K562 (cell line): ENCODE results near the gene PTAR1. TPM values are rescaled to one million over a fixed set of nuclear protein-coding genes. Genes with fewer than 3 reads are reported as not detected.

ENCODE experiments used
- ATAC-seq: fragments of 200-7000 bp; cut with Tn5 transposase; 3 replicates; pipeline ENCODE4 v1.9.1; 2020; ENCODE audit warnings: moderate library complexity
- BruUV-seq: library from RNA; stranded (reverse); fragments of 400-500 nt; replicated peaks from 2 replicates; lab custom pipeline; 2021; lab: Mats Ljungman, UMichigan
- CTCF ChIA-PET: fragments of 300-600 bp; formaldehyde crosslinking; extraction: SDS; loops from one replicate; lab custom pipeline; 2021; ENCODE audit warnings: low intra/inter-chr PET ratio; lab: Yijun Ruan, JAX
- POLR2A ChIA-PET: fragments of 300-600, 350-650 bp; sonication (Branson Sonifier 250); formaldehyde crosslinking; extraction: SDS; loops from one replicate; lab custom pipeline; 2021; ENCODE audit warnings: antibody characterized with exemption, inconsistent platforms; lab: Yijun Ruan, JAX
- DNase-seq, 4 experiments: peaks; one replicate each; pipeline versions ENCODE4 v3.0.0 to v3.0.0-alpha.2; 2011 to 2018; ENCODE audit warnings: low spot score in 3 of 4, mixed read lengths in 3 of 4; ENCODE audit errors: extremely low read depth in 1 of 4
- FAIRE-seq: peaks from 2 replicates; lab custom pipeline; 2011; peaks lifted over from hg19 to GRCh38; lab: Jason Lieb, UNC
- H2AFZ ChIP-seq: 2 replicates; pipeline ENCODE4 v1.6.0; 2011; ENCODE audit warnings: low read depth, low read length, control low read depth, inconsistent platforms
- H3K27ac ChIP-seq: fragments of 200-600 bp; 3 replicates; pipeline ENCODE4 v1.8.0; 2011; ENCODE audit warnings: low read depth, mild to moderate bottlenecking, control low read depth, inconsistent platforms, low read length, moderate library complexity, mixed read lengths; ENCODE audit errors: extremely low read depth
- H3K27me3 ChIP-seq, 2 experiments: fragments of 300-600 bp in 1 of 2; 2 replicates in 1 of 2; 3 replicates in 1 of 2; pipeline versions ENCODE4 v1.6.0 to v1.8.0; 2011; ENCODE audit warnings: inconsistent platforms in 2 of 2, low read length in 2 of 2, mild to moderate bottlenecking in 1 of 2, mixed read lengths in 1 of 2, moderate library complexity in 1 of 2; ENCODE audit not compliant: control insufficient read depth in 2 of 2, insufficient read depth in 2 of 2
- H3K36me3 ChIP-seq: fragments of 300-600 bp; 3 replicates; pipeline ENCODE4 v1.8.0; 2011; ENCODE audit warnings: mild to moderate bottlenecking, low read length, inconsistent platforms; ENCODE audit not compliant: control insufficient read depth, insufficient read depth
- H3K4me1 ChIP-seq, 2 experiments: fragments of 200-600 bp in 1 of 2; replicated peaks in 1 of 2; 2 replicates in 1 of 2; 3 replicates in 1 of 2; pipeline versions ENCODE4 v1.5.1 to v1.8.0; 2011; ENCODE audit warnings: inconsistent platforms in 2 of 2, low read length in 2 of 2, mild to moderate bottlenecking in 1 of 2, mixed read lengths in 1 of 2, moderate library complexity in 1 of 2; ENCODE audit not compliant: control insufficient read depth in 2 of 2, insufficient read depth in 2 of 2
- H3K4me2 ChIP-seq: 2 replicates; pipeline ENCODE4 v1.6.1; 2011; ENCODE audit warnings: low read length, control low read depth, inconsistent platforms, mixed read lengths; ENCODE audit not compliant: insufficient read depth
- H3K4me3 ChIP-seq: fragments of 200-600 bp; sonication (generic), shearing (Covaris generic); 2 replicates; pipeline ENCODE4 v1.5.1; 2016; ENCODE audit warnings: control low read depth, inconsistent platforms
- H3K79me2 ChIP-seq: fragments of 200-600 bp; 3 replicates; pipeline ENCODE4 v1.8.0; 2011; ENCODE audit warnings: low read length, inconsistent platforms; ENCODE audit not compliant: control insufficient read depth, insufficient read depth
- H3K9ac ChIP-seq, 2 experiments: 2 replicates each; pipeline versions ENCODE4 v1.6.0 to v1.6.1; 2011; ENCODE audit warnings: low read depth in 2 of 2, low read length in 2 of 2, control low read depth in 1 of 2, inconsistent platforms in 1 of 2, mild to moderate bottlenecking in 1 of 2, mixed read lengths in 1 of 2; ENCODE audit not compliant: insufficient read depth in 1 of 2
- H3K9me1 ChIP-seq: one replicate; pipeline ENCODE4 v1.6.0; 2011; ENCODE audit warnings: inconsistent platforms, mild to moderate bottlenecking, low read length, moderate library complexity; ENCODE audit not compliant: control insufficient read depth, insufficient read depth
- H3K9me3 ChIP-seq: replicated peaks from 2 replicates; pipeline ENCODE4 v1.5.1; 2011; ENCODE audit warnings: low read depth, low read length, inconsistent platforms; ENCODE audit not compliant: control insufficient read depth, insufficient read depth
- H4K20me1 ChIP-seq: replicated peaks from 2 replicates; pipeline ENCODE4 v1.6.1; 2011; ENCODE audit warnings: low read length, inconsistent platforms, mixed read lengths; ENCODE audit not compliant: control insufficient read depth, insufficient read depth
- ATF2 ChIP-seq: sonication (generic); formaldehyde crosslinking; IDR thresholded peaks from 2 replicates; pipeline ENCODE4 v1.8.1; 2022; ENCODE audit warnings: missing genetic modification reagents
- ATF4 ChIP-seq: fragments of 450-650 bp; formaldehyde crosslinking; IDR thresholded peaks from 2 replicates; pipeline ENCODE4 v1.4.0; 2022; ENCODE audit warnings: mild to moderate bottlenecking, moderate library complexity
- BRF2 ChIP-seq: IDR thresholded peaks from 3 replicates; pipeline ENCODE4 v1.6.1; 2011; ENCODE audit warnings: borderline replicate concordance, mild to moderate bottlenecking; ENCODE audit not compliant: insufficient read length, insufficient read depth
- CHD1 ChIP-seq: fragments of 200-600 bp; sonication (generic); IDR thresholded peaks from one replicate; pipeline ENCODE4 v1.6.1; 2012; ENCODE audit warnings: mild to moderate bottlenecking, moderate library complexity, low read length, inconsistent platforms
- CXXC5 ChIP-seq: fragments of 250-450 bp; sonication (Bioruptor Pico); IDR thresholded peaks from 2 replicates; pipeline ENCODE4 v1.8.0; 2022; ENCODE audit warnings: inconsistent platforms, mild to moderate bottlenecking, moderate library complexity
- HBP1 ChIP-seq: fragments of 450-650 bp; formaldehyde crosslinking; IDR thresholded peaks from 2 replicates; pipeline ENCODE4 v1.4.0; 2022; ENCODE audit warnings: missing genetic modification characterization
- HNRNPH1 ChIP-seq: fragments of 200-400 bp; formaldehyde crosslinking; optimal IDR thresholded peaks from 2 replicates; pipeline ENCODE3; 2017; ENCODE audit warnings: low read depth, mild to moderate bottlenecking, low read length, moderate library complexity
- HNRNPK ChIP-seq: fragments of 200-400 bp; formaldehyde crosslinking; IDR thresholded peaks from one replicate; pipeline ENCODE4 v1.6.1; 2018; ENCODE audit warnings: mild to moderate bottlenecking, low read depth, low read length; ENCODE audit not compliant: poor library complexity, severe bottlenecking
- KAT8 ChIP-seq: fragments of 450-650 bp; IDR thresholded peaks from 2 replicates; pipeline ENCODE4 v1.6.1; 2016; ENCODE audit warnings: low read depth, mild to moderate bottlenecking
- MEF2D ChIP-seq: conservative IDR thresholded peaks from 2 replicates; pipeline ENCODE4 v1.6.1; 2016; ENCODE audit warnings: low read depth, missing genetic modification characterization, missing compliant biosample characterization
- NFRKB ChIP-seq: fragments of 450-650 bp; IDR thresholded peaks from 2 replicates; pipeline ENCODE4 v1.6.1; 2016; ENCODE audit warnings: low read depth
- POLR2AphosphoS2 ChIP-seq: IDR thresholded peaks from 2 replicates; pipeline ENCODE4 v1.6.1; 2012; ENCODE audit warnings: low read length, improper control_type of control experiment
- STAT5A ChIP-seq: IDR thresholded peaks from 2 replicates; pipeline ENCODE4 v1.6.1; 2012; ENCODE audit warnings: low read length, inconsistent platforms, borderline replicate concordance
- U2AF1 ChIP-seq: fragments of 200-400 bp; formaldehyde crosslinking; optimal IDR thresholded peaks from 2 replicates; pipeline ENCODE3; 2017; ENCODE audit warnings: mild to moderate bottlenecking, low read depth, low read length, moderate library complexity
- ZNF277 ChIP-seq: fragments of 250-450 bp; sonication (Bioruptor Pico); IDR thresholded peaks from 2 replicates; pipeline ENCODE4 v1.8.0; 2022; ENCODE audit warnings: inconsistent platforms, mild to moderate bottlenecking, moderate library complexity, borderline replicate concordance
- ZNF431 ChIP-seq: sonication (generic); formaldehyde crosslinking; IDR thresholded peaks from 2 replicates; pipeline ENCODE4 v1.8.0; 2022; ENCODE audit warnings: mild to moderate bottlenecking, missing genetic modification reagents
- WGBS: fragments of 100-300 bp; shearing (Covaris generic); methylation state at CpG from one replicate; pipeline ENCODE4 v1.1.6; 2016; ENCODE audit warnings: low coverage, mixed read lengths; ENCODE audit not compliant: insufficient coverage; ENCODE audit errors: missing lambda C conversion rate; 5-methylcytosine and 5-hydroxymethylcytosine counted together
- in situ Hi-C: fragments of 300-500 bp; cut with MboI; formaldehyde crosslinking; loops from 4 replicates; pipeline ENCODE4 v1.15.0; 2018; ENCODE audit warnings: inconsistent platforms, mixed read lengths
- intact Hi-C: fragments of 100-400 bp; cut with micrococcal nuclease; formaldehyde crosslinking; loops from 2 replicates; pipeline ENCODE4 v1.14.2; 2022
- polyA plus RNA-seq, 8 experiments: library from polyadenylated mRNA; depleted of rRNA in 4 of 8; stranded (reverse) in 5 of 8; unstranded in 3 of 8; fragments of >200 nt; fragmentation: Nextera tagmentation in 2 of 8; fragmentation: Illumina TruSeq in 1 of 8; extraction: Ambion mirVana in 2 of 8; extraction: Trizol in 1 of 8; gene quantifications; 2 replicates each; pipeline versions ENCODE4 v1.2.1 to v1.2.3, GENCODE V29; 2011 to 2014; ENCODE audit warnings: inconsistent platforms in 1 of 8, missing spikeins in 1 of 8
- total RNA-seq, 7 experiments: library from RNA; depleted of rRNA in 6 of 7; stranded (reverse); fragments of >200 nt in 6 of 7; fragmentation: Illumina TruSeq in 2 of 7; extraction: Trizol in 2 of 7; gene quantifications; 2 replicates each; pipeline versions ENCODE4 v1.2.1 to v1.2.3, GENCODE V29; 2011 to 2021; ENCODE audit warnings: low replicate concordance in 1 of 7

The PTAR1 gene
- total and polyA plus RNA-seq, 9 of the 15 experiments (the other 6 are each of a cell fraction or from before 2014, with no cell fraction given), result 10.1 to 48.0 (median 28.0) TPM

- TF ChIP-seq STAT5A (no peak), NFRKB (no peak), HNRNPH1 (no peak), KAT8 (no peak), MEF2D (tag) (no peak)
- TF ChIP-seq, all 486 proteins: peak for 0
These were observed 92.5 kb downstream of the PTAR1 start (continued) for GRCh38 chr9:69667306-69667705.

- H3K79me2 ChIP-seq, result no peaks in the 10 kb centered on the region
- no peaks in the 10 kb centered on the region for H3K27me3 ChIP-seq
- WGBS, result 0% methylated on average over 2 of the region's 2 CpGs
- no peak overlapping the region for H3K4me2 ChIP-seq
- in situ Hi-C loops, result no loop called here
- no peak overlapping the region for H3K27ac ChIP-seq
- BruUV-seq, result no TSS peak
- no peak overlapping the region for H2AFZ ChIP-seq
- H3K4me1 ChIP-seq, result no peaks in the 10 kb centered on the region
- H3K9me3 ChIP-seq, result no peaks in the 10 kb centered on the region
- ATAC-seq, result no peak
- no peak for DNase-seq
- POLR2A ChIA-PET, result no interaction called here
- H3K9me1 ChIP-seq, result no peaks in the 10 kb centered on the region
- intact Hi-C loops, result no loop called here
- no peak overlapping the region for H3K4me3 ChIP-seq
- no peak for FAIRE-seq
- no peak overlapping the region for H3K9ac ChIP-seq
- no peaks in the 10 kb centered on the region for H4K20me1 ChIP-seq
- CTCF ChIA-PET, result no interaction called here
- H3K36me3 ChIP-seq, result no peaks in the 10 kb centered on the region
- TF ChIP-seq ATF4 (CRISPR knock-in tag), result no peak
- TF ChIP-seq ZNF431 (CRISPR knock-in tag), result no peak
- no peak for TF ChIP-seq U2AF1
- TF ChIP-seq POLR2AphosphoS2, result no peak
- TF ChIP-seq ATF2 (CRISPR knock-in tag), result no peak
- no peak for TF ChIP-seq HNRNPK
- TF ChIP-seq ZNF277 (CRISPR knock-in tag), result no peak
- TF ChIP-seq CHD1, result no peak
- TF ChIP-seq HBP1 (CRISPR knock-in tag), result no peak
- TF ChIP-seq BRF2, result no peak
- TF ChIP-seq CXXC5 (CRISPR knock-in tag), result no peak
These were observed 99.5 kb downstream of the PTAR1 start for GRCh38 chr9:69660304-69660703.
